NOMO-1 treated with dmso at 0.1 percent for 144 hours (cell line): ENCODE data around the gene DRC7.
A peak's percentile ranks its signal among the peaks of the same experiment; 100 is the strongest.
"Not testable (repeated sequence)": the region's sequence is repeated elsewhere in the genome, so short reads cannot be mapped to it uniquely, and the experiment has no call there.

ENCODE experiments used
- DNase-seq: peaks from one replicate; lab custom pipeline; 2025; ENCODE audit not compliant: unreplicated experiment; lab: John Stamatoyannopoulos, UW

DRC7 gene

GRCh38 chr16:57660715-57661463, 33.7 kb upstream of the DRC7 start:
- no peak for DNase-seq

DNA sequence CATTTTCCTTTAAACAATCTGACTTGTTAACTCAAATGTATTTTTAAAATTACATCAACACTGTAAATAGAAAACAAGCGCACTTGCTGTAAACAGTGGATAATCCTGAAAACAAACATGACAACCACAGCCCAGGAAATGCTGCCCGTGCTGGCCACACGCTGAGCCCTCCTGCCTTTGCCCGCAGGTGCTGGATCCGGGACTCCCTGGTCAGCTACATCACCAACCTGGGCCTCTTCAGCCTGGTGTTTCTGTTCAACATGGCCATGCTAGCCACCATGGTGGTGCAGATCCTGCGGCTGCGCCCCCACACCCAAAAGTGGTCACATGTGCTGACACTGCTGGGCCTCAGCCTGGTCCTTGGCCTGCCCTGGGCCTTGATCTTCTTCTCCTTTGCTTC, 33.1 kb upstream of the DRC7 start:
- DNase-seq: no peak

DNA sequence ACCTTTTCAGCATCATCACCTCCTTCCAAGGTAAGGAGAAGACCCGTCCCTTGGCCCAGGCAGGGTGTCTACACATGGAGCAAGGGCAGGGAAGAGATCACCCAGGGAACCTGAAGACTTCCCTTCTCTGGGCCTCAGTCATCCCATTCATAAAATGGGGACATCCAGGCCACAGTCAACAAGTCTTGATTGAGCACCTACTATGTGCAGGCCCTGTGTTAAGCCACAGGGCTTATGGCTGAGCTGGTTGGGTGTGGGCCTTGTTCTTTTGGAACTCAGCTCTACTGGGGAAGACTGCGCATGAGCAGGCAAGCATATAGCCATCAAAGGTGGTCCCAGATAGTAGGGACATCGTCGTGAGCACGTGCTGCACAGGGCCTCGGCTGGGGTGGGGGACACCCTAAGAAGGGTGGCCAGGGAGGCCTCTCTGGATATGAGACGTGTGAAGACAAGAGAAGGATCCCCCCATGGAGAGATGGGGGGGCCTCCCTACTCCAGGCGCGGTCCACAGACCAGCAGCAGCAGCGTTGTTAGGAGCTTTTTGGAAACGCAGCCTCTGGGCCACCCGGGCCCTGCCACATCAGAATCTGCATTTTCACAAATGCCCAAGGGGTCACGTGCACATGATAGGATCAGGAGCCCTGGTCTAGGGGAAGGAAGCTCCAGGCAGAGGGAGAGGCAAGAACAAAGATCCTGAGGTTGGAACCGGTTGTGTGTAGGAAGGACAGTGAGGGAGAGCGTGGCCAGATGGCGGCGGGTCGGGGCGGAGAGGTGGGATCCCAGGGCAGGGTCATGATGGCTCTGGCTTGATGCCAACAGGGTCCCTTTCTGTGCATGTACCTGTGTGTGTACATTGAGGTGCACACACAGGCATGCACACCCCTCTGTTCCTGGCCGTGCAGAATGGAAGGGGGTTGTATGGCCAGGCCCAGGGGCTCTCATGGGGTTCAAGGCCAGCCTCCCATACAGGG, 32.4 kb upstream of the DRC7 start:
- no peak for DNase-seq

DNA sequence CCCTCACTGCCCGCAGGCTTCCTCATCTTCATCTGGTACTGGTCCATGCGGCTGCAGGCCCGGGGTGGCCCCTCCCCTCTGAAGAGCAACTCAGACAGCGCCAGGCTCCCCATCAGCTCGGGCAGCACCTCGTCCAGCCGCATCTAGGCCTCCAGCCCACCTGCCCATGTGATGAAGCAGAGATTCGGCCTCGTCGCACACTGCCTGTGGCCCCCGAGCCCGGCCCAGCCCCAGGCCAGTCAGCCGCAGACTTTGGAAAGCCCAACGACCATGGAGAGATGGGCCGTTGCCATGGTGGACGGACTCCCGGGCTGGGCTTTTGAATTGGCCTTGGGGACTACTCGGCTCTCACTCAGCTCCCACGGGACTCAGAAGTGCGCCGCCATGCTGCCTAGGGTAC, 31.2 kb upstream of the DRC7 start:
- DNase-seq: no peak

GRCh38 chr16:57663917-57664661, 30.5 kb upstream of the DRC7 start:
- no peak for DNase-seq

- no peak for DNase-seq
Measured at GRCh38 chr16:57664662-57665025, 30.0 kb upstream of the DRC7 start.

DNA sequence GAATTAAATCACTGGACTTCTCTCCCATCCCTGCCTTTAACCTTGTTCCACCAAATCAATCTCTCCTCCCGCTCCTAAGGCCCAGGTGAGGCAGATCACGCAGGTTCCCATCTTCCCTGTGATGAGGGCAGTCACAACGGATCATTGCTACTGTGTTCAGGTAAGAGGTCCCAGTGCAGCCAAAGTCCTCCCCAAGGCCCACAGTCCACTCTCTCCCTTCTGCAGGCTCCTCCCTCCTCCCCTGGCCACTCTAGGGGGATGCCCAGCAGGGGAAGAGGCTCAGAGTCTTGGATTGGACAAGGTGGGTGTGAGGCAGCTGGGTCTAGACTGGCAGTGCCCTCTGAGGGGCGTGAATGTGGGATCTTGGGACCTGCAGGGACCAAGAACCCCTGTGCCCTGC, 29.1 kb upstream of the DRC7 start:
- no peak for DNase-seq

DNA sequence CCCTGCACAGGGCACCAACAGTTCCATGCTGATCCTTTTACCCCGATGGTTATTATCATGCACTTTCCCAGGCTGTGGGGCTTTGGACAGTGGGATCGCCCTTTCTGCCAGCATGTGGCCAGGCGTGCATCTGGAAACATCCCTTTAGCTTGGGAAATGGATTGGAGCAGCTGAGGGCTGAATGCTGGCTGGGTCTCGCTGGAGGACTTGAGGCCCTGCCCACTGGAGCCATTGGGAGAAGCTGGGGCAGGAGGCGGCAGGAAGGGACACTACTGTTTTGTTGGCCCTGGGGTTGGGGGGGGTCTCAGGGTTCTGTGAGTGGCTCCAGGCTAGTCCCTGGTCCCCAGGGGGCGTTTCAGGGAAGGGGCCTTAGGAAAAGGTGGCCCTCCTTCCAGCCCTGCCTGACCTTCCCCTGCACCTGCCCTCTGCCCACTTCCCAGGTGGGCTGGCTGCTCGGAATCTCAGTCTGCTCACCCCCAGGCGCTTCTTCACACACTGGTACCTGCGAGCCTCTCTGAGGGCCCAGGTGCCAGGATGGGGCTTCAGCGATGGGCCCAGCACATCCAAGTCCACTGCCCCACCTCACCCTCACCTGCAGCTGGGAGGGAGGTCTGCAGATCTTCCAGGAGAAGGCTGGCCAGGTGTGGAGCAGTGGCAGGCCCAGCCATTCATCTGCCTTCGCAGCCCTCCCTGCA, 28.1 kb upstream of the DRC7 start:
- DNase-seq: no peak

DNA sequence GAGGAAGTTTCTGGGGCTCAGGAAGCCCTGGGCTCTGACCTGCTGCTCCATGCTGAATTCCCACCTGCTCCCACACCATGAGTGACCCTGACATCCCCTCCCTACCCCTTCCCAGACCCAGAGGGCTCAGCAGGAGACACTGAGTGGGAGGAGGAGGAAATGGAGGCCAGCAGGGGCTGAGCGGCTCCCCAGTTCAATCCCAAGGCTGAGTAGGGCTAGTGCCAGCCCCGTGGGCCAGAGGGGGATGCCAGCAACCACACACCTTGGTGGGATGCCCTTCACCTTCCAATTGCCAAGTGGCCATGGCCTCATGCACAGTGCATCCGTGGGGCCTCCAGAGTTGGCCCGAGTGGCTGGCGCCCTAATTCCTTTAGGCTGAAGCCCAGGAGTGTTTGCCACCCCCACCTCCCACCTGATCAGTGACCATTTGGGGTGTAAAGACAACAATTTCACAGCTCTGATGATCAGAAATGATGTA, 27.5 kb upstream of the DRC7 start:
- DNase-seq: no peak

DNA sequence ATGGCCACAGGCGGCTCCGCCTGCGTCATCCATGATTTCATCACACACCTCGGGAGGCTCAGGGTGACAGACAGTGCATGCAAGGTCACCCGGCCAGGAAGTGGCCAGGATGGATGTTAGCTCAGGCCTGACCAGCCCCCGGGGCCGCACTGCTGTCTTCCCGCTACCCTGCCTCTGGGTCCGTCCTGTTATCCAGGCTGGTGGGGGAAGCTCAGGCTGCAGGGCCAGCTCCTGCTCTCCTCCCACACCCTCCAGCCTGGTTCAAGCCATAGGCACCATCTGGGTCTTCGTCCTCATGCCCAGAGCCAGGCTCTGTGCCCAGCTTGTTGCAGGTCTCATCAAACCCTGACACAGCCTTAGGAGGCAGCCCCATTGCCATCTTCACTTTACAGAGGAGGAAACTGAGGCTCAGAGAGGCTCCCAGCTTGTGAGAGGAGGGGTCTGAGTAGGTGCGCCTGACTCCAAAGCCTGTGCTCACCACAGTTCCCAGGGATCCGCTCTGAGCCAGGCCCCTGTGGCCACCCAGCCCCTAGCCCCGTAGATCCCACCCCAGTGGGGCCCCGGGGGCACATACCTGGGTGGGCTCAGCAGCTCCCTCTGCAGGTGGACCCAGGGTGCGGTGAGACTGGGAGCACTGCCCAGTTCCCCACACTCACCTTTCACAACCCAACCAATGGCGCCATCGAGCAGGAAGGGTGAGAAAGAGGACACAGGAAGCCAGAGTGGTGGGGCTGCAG, 26.9 kb upstream of the DRC7 start:
- DNase-seq: peak; percentile 38

- DNase-seq: no peak
Measured at GRCh38 chr16:57668263-57668571, 26.4 kb upstream of the DRC7 start, which contains the start of gene ADGRG3. TSS of gene ADGRG3 (plus strand) at chr16:57668306. CDS start at chr16:57668348, 42 bp downstream.

GRCh38 chr16:57668630-57669475, 25.8 kb upstream of the DRC7 start:
- DNase-seq: no peak

DNA sequence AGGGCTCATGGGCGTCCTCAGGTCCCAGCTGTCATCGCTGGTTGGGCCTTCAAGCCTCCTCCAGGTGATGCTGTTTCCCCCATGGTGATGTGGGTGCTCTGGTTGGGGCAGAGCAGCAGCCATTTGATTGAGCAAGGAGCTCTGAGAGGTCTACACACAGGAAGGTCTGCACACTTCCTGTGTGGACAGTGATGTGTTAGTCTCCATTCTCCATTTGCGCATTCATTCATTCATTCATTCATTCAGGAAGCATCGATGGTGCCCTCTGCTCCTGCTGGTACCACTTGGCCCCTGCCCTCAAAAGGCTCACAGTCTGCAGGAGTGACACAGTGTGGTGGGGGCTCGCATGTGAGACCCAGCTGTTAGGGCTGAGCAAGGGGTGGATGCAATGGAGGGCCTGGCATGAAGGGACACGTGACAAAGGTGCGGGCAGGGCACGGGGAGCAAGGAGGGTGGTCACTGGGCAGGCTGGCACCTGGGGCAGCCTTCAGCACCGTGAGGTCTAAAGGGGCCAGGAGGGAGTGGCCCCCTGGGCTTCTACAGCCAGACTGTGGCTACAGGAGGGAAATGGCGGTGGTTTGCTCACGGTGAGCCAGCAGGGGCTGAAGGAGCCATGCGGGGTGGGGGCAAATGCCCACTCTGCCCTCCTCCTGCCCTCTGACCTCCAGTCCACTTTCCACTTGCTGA, 25.0 kb upstream of the DRC7 start:
- DNase-seq: no peak

DNA sequence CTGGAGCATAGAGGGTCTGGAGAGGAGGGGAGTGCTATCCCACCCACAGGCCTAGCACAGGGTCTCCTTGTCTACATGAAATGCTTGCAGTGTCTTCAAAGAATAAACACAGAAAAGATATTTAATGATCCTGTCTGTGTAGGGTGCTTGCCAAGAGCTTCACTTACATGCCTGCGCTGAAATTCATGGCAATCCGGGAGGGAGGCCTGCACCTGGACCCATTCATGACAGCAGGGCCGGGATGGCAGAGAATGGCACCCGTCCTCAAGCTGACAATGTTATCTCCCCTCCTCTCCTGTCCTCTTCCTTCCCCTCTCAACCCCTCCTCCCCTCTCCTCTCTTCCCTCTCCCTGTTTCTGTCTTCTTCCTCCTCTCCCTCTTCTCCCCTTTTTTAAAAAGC, 24.4 kb upstream of the DRC7 start:
- DNase-seq: no peak

DNA sequence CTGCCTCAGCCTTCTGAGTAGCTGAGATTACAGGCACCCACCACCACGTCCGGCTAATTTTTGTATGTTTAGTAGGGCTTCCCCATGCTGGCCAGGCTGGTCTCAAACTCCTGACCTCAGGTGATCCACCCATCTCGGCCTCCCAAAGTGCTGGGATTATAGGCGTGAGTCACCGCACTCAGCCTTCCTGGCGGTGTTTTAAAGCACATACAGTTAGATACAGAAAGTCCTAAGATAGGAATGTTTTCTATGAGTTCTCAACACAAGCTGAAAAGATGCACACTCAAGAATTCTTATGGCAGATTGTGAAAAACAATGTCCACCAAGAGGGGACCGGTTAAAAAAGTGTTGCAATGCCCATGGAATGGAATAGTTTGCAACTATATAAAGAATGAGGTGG, 23.2 kb upstream of the DRC7 start:
- not testable (repeated sequence) for DNase-seq

- DNase-seq: no peak
Measured at GRCh38 chr16:57672416-57672815, 22.2 kb upstream of the DRC7 start.

DNA sequence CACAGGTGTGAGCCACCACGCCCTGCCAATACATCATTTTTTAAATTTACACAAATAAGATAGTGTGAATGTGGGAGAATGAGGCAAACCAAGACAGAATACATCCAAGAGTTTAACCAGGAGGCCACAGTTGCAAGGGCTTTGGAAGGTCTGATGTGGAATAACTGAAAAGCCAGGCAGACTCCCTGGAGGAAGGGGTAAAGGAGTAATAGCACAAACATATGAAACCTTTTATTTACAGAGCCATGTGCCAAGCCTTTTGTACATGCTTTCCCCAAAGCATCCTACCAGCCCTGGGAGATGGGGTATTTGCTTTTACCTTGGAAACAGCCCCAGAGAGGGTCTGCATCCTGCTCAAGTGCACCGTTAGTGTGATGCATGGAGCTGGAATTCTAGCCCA, 21.8 kb upstream of the DRC7 start:
- no peak for DNase-seq

- peak; percentile 62 for DNase-seq
Measured at GRCh38 chr16:57675741-57676551, 18.7 kb upstream of the DRC7 start.
